Epithelial cell of proximal tubule (primary cell): ENCODE results near the gene ERC2. TPM values are rescaled to one million over a fixed set of nuclear protein-coding genes. Genes with fewer than 3 reads are reported as not detected.

ENCODE experiments used
- DNase-seq: peaks from one replicate; pipeline ENCODE4 v3.0.0-alpha.2; 2011; ENCODE audit warnings: low read depth
- H3K4me3 ChIP-seq: 2 replicates; pipeline ENCODE4 v1.5.1; 2011; ENCODE audit warnings: low read depth, mild to moderate bottlenecking, low read length
- CTCF ChIP-seq: conservative IDR thresholded peaks from 2 replicates; pipeline ENCODE4 v1.5.1; 2012; ENCODE audit warnings: low read depth, mild to moderate bottlenecking, low read length
- total RNA-seq: library from RNA; depleted of rRNA; stranded (reverse); fragments of >200 nt; gene quantifications from 2 replicates; pipeline ENCODE4 v1.2.3, GENCODE V29; 2015

ERC2 gene
- total RNA-seq, 1 donor from 2014 or later = 2.7 TPM

DNA sequence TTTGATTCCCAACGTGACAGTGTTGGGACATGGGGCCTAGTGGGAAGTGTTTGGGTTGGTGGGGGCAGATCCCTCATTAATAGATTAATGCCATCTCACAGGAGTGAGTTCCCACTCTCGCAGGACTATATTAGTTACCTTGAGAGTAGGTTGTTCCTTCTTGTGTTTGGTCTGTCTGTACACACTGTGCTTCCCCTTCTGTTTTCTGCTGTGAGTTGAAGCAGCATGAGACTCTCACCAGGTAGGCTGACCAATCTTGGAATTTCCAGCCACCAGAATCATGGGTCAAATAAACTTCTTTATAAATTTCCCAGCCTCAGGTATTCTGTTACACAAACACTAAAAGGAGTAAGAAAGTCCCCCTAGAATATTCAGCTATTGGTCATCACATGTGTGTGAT lies 145.4 kb downstream of the ERC2 start:
- no peak overlapping the region for H3K4me3 ChIP-seq
- DNase-seq = no peak
- TF ChIP-seq CTCF = no peak

DNA sequence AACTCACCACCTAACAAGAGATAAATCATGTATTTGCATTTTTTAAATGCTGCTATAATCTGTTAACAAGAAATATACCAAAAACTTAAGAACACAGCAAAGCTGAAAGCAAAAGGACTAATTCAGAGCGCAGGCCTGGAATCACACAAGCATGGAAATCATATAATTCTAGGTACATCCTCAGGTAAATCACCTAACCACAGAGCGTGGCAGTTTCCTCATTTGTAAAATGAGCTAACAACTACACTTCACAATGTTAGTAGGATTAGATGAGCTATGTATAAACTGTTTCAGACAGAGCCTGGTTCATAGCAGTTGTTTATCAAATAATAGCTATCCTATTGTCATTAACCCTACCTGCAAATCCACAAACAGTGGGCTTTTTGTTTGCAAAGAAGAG lies 146.4 kb downstream of the ERC2 start:
- no peak for DNase-seq
- no peak overlapping the region for H3K4me3 ChIP-seq
- no peak for TF ChIP-seq CTCF

GRCh38 chr3:56321383-56321782 lies 146.9 kb downstream of the ERC2 start:
- DNase-seq = no peak
- no peak for TF ChIP-seq CTCF
- H3K4me3 ChIP-seq = no peak overlapping the region

GRCh38 chr3:56320883-56321282 lies 147.4 kb downstream of the ERC2 start:
- no peak overlapping the region for H3K4me3 ChIP-seq
- TF ChIP-seq CTCF = no peak
- no peak for DNase-seq

DNA sequence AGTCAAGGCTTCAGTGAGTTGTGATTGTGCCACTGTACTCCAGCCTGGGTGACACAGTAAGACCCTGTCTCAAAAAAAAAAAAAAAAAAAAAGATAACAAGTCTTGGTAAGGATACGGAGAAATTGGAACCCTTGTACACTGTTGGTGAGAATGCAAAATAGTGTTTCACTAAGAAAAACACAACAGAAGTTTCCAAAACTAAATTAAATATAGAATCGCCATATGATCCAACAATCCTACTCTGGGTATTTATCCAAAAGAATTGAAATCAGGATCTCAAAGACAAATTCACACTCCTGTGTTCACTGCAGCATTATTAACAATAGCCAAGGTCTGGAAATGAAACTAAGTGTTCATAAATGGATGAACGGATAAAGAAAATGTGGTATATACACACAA lies 149.4 kb downstream of the ERC2 start:
- no peak overlapping the region for H3K4me3 ChIP-seq
- TF ChIP-seq CTCF = no peak

DNA sequence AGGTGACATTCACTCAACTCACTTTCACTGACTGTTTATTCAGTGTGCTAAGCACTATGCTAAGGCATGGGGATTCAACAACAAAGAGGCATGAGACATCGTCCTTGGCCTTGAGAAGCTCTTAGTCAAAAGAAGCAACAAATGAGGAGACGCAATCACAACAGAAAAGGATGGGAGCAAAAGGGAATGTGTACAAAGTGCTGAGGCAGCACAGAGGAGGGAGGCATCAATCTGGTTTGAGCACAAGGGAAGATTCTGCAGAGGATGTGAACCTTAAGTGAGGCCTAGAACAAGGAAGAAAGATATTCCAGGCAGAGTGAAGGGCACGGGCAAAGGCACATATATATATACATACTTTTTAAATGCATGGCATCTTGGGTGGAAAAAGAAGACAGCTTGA lies 151.3 kb downstream of the ERC2 start:
- TF ChIP-seq CTCF = no peak
- no peak overlapping the region for H3K4me3 ChIP-seq
- DNase-seq = no peak

More for the DNA sequence above, 149.4 kb downstream of the ERC2 start:
- DNase-seq = no peak

GRCh38 chr3:56314842-56315241 lies 153.4 kb downstream of the ERC2 start:
- TF ChIP-seq CTCF = no peak
- DNase-seq = peak; percentile 74
- H3K4me3 ChIP-seq = no peak overlapping the region
